BJ (cell line): Measurements from ENCODE around the gene ARHGAP18. TPM values are rescaled to one million over a fixed set of nuclear protein-coding genes. Genes with fewer than 3 reads are reported as not detected.

ENCODE experiments used
- CTCF ChIA-PET: fragments of 350-600 bp; formaldehyde crosslinking; extraction: SDS; loops from one replicate; lab custom pipeline; 2021; ENCODE audit warnings: antibody characterized with exemption, inconsistent platforms; lab: Yijun Ruan, JAX
- POLR2A ChIA-PET: fragments of 300-600 bp; sonication (Branson Sonifier 250); formaldehyde crosslinking; extraction: SDS; loops from one replicate; lab custom pipeline; 2021; ENCODE audit warnings: antibody characterized with exemption; lab: Charles Lee
- DNase-seq: peaks from one replicate; pipeline ENCODE4 v3.0.0-alpha.2; 2011; ENCODE audit warnings: low read depth
- H3K27me3 ChIP-seq: 2 replicates; pipeline ENCODE4 v1.6.0; 2011; ENCODE audit warnings: low read length; ENCODE audit not compliant: control insufficient read depth, insufficient read depth
- H3K36me3 ChIP-seq: 2 replicates; pipeline ENCODE4 v1.5.1; 2011; ENCODE audit warnings: low read length; ENCODE audit not compliant: control insufficient read depth, insufficient read depth
- H3K4me3 ChIP-seq: 2 replicates; pipeline ENCODE4 v1.5.1; 2011; ENCODE audit warnings: low read depth, mild to moderate bottlenecking, control low read depth, low read length
- CTCF ChIP-seq: IDR thresholded peaks from 2 replicates; pipeline ENCODE4 v1.5.1; 2011; ENCODE audit warnings: low read depth, mild to moderate bottlenecking, control low read depth, inconsistent platforms, low read length, moderate library complexity; ENCODE audit not compliant: insufficient read depth
- polyA plus RNA-seq: library from polyadenylated mRNA; depleted of rRNA; stranded (reverse); fragments of >200 nt; gene quantifications from 2 replicates; pipeline ENCODE4 v1.2.3, GENCODE V29; 2011

Gene ARHGAP18
- polyA plus RNA-seq, 1 experiment, result 9.8 TPM

GRCh38 chr6:129733290-129733689 is 23.3 kb upstream of the ARHGAP18 start:
- no peaks in the 10 kb centered on the region for H3K36me3 ChIP-seq
- POLR2A ChIA-PET, result no interaction called here
- no peak for DNase-seq
- TF ChIP-seq CTCF, result no peak
- H3K4me3 ChIP-seq, result no peak overlapping the region
- CTCF ChIA-PET, result interaction anchor here (1.1 to 6.3 kb wide), 3 partner anchors 11 to 135 kb away, joined by 3 to 50 read pairs (median 3); no protein-coding TSS in a partner anchor
- no peaks in the 10 kb centered on the region for H3K27me3 ChIP-seq

GRCh38 chr6:129732542-129732941 is 22.6 kb upstream of the ARHGAP18 start:
- no peak for TF ChIP-seq CTCF
- no peak overlapping the region for H3K4me3 ChIP-seq
- CTCF ChIA-PET, result interaction anchor here (1.0 to 6.3 kb wide), 5 partner anchors 12 to 134 kb away, joined by 3 to 50 read pairs (median 3); no protein-coding TSS in a partner anchor
- no peaks in the 10 kb centered on the region for H3K36me3 ChIP-seq
- H3K27me3 ChIP-seq, result no peaks in the 10 kb centered on the region
- POLR2A ChIA-PET, result no interaction called here
- no peak for DNase-seq

- DNase-seq, result no peak
- ChIA-PET CTCF (interaction anchor here (1.0 to 6.3 kb wide), 5 partner anchors 18 to 134 kb away, joined by 3 to 50 read pairs (median 3); no protein-coding TSS in a partner anchor), POLR2A (interaction anchor here (0.8 kb wide), 1 partner anchor 134 kb away, joined by 3 read pairs; no protein-coding TSS in a partner anchor)
- H3K4me3 ChIP-seq, result no peak overlapping the region
- no peaks in the 10 kb centered on the region for H3K27me3 ChIP-seq
- no peak for TF ChIP-seq CTCF
- no peaks in the 10 kb centered on the region for H3K36me3 ChIP-seq
Observed at GRCh38 chr6:129732034-129732433, 22.1 kb upstream of the ARHGAP18 start.

- Histone ChIP-seq H3K36me3 (no peaks in the 10 kb centered on the region), H3K27me3 (no peaks in the 10 kb centered on the region), H3K4me3 (no peak overlapping the region)
- ChIA-PET POLR2A (interaction anchor here (0.8 kb wide), 1 partner anchor 133 kb away, joined by 3 read pairs; no protein-coding TSS in a partner anchor), CTCF (interaction anchor here (1.2 to 6.3 kb wide), 2 partner anchors 130 to 133 kb away, joined by 3 to 50 read pairs; no protein-coding TSS in a partner anchor)
- DNase-seq, result no peak
- no peak for TF ChIP-seq CTCF
Observed at GRCh38 chr6:129731428-129731827, 21.5 kb upstream of the ARHGAP18 start.

GRCh38 chr6:129730477-129731165 is 20.6 kb upstream of the ARHGAP18 start:
- CTCF ChIA-PET, result interaction anchor here (1.0 to 6.3 kb wide), 8 partner anchors 9 to 138 kb away, joined by 3 to 50 read pairs (median 4); no protein-coding TSS in a partner anchor
- POLR2A ChIA-PET, result no interaction called here
- H3K36me3 ChIP-seq, result no peaks in the 10 kb centered on the region
- H3K4me3 ChIP-seq, result no peak overlapping the region
- H3K27me3 ChIP-seq, result no peaks in the 10 kb centered on the region
- no peak for DNase-seq
- TF ChIP-seq CTCF, result peak; percentile 41
